ENCODE data around the gene FN1.

FN1 gene

GRCh38 chr2:215441560-215442400, 5.9 kb upstream of the FN1 start:
- no peak for DNase-seq

- no peak for DNase-seq
Measured at GRCh38 chr2:215439980-215440512, 4.2 kb upstream of the FN1 start.

- no peak for DNase-seq
Measured at GRCh38 chr2:215439404-215439803, 3.5 kb upstream of the FN1 start.

GRCh38 chr2:215437614-215438013, 1.7 kb upstream of the FN1 start:
- no peak for DNase-seq

- DNase-seq, result peak; percentile 3 to 13
Measured at GRCh38 chr2:215436705-215437565, 1.1 kb upstream of the FN1 start.

GRCh38 chr2:215435280-215435869, 493 bp downstream of the FN1 start:
- peak in 1 of 2 experiments; percentile 8 for DNase-seq

- DNase-seq, result no peak
Measured at GRCh38 chr2:215434447-215435279, 1.2 kb downstream of the FN1 start.

GRCh38 chr2:215432759-215433594, 2.9 kb downstream of the FN1 start:
- no peak for DNase-seq

GRCh38 chr2:215431778-215432758, 3.8 kb downstream of the FN1 start:
- DNase-seq, result no peak

- no peak for DNase-seq
Measured at GRCh38 chr2:215431290-215431689, 4.6 kb downstream of the FN1 start.

- no peak for DNase-seq
Measured at GRCh38 chr2:215430528-215431187, 5.2 kb downstream of the FN1 start.

GRCh38 chr2:215429424-215429823, 6.4 kb downstream of the FN1 start:
- no peak for DNase-seq

GRCh38 chr2:215428060-215428910, 7.6 kb downstream of the FN1 start:
- no peak for DNase-seq

- no peak for DNase-seq
Measured at GRCh38 chr2:215427585-215427984, 8.3 kb downstream of the FN1 start.

GRCh38 chr2:215425021-215425782, 10.7 kb downstream of the FN1 start:
- no peak for DNase-seq

- DNase-seq, result no peak
Measured at GRCh38 chr2:215423928-215424540, 11.8 kb downstream of the FN1 start.

- DNase-seq, result no peak
Measured at GRCh38 chr2:215423234-215423633, 12.6 kb downstream of the FN1 start.
